MM.1S (cell line): Measurements from ENCODE around the gene OR2F1.

Source experiments
- CTCF ChIP-seq: fragments of 300-600 bp; sonication (generic); IDR thresholded peaks from 2 replicates; pipeline ENCODE4 v1.5.1; 2016; ENCODE audit warnings: antibody characterized with exemption, low read length, mixed read lengths
- EZH2 ChIP-seq: fragments of 300-600 bp; sonication (generic); optimal IDR thresholded peaks from 2 replicates; pipeline ENCODE3; 2017; ENCODE audit warnings: low read depth, mild to moderate bottlenecking, antibody characterized with exemption, low read length, mixed read lengths
- EZH2phosphoT487 ChIP-seq: fragments of 300-600 bp; sonication (generic); IDR thresholded peaks from 2 replicates; pipeline ENCODE4 v1.6.1; 2018; ENCODE audit warnings: antibody characterized with exemption, low read length

GRCh38 chr7:144011458-144012230 is 57.0 kb downstream of the OR2F1 start:
- TF ChIP-seq EZH2 (no peak), CTCF (no peak), EZH2phosphoT487 (no peak)
